ENCODE measurements around the gene GNG12.
"Not testable (repeated sequence)": the region's sequence is repeated elsewhere in the genome, so short reads cannot be mapped to it uniquely, and the experiment has no call there.

The GNG12 gene

DNA sequence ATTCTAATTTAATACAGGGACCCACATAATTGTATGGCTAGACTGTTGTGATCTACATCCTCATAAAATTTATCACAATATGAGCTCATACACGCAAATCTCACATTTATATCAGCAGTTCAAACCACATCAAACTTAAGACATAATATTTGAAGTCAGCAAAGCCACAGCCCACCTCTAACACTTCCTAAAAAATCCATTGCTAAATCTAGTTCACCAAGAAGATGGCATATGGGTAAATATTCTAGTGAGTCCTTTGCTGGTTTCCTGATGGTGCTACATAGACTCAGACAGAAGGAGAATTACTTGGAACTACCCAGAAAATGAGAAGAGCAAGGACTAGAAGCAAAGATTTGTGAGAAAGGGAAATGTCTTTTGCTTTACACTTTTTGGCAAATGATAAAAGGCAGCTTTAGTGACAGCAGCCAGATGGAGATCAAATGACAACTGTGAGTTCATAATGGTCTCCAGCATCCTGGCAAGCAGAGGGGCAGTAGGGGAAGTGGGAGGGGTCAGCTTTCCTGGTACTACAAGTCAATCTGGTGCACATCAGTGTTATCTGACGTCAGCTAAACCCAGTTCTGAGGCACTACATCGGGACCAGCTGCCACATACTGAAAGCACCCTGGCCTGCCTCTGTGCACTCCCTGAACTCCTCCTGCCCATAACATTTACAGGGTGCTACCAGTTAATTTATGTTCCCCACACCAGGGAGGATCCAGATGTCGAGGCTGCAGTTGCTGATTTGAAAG, 158.8 kb downstream of the GNG12 start:
- no peak for DNase-seq

DNA sequence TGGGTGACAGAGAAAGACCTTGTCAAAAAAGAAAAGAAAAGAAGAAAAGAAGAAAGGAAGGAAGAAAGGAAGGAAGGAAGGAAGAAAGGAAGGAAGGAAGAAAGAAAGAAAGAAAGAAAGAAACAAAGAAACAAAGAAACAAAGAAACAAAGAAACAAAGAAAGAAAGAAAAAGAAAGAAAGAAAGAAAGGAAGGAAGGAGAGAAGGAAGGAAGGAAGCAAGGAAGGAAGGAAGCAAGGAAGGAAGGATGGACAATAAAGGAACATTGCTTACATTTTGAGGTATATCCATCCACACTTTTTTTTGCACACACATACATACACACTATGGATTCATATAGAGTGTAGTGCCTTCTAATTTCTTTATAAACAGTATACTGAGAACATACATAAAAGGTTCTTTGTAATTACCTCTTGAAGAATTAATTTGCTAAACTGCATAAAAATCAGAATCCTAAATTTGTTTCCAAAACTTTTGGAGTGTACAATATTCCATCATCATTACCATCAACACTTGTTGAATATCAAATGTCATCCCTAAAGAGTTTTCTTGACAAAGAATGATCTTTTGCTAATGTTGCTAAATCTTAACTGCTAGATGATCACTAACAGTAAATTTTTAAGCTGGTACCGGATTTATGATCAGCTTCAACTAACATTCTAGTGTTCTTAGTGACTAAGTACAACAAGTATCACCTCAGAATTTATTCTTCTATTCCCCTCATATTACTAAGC, 159.6 kb downstream of the GNG12 start:
- DNase-seq, result no peak

- no peak for DNase-seq
These were observed 160.9 kb downstream of the GNG12 start for GRCh38 chr1:67672260-67672803.

DNA sequence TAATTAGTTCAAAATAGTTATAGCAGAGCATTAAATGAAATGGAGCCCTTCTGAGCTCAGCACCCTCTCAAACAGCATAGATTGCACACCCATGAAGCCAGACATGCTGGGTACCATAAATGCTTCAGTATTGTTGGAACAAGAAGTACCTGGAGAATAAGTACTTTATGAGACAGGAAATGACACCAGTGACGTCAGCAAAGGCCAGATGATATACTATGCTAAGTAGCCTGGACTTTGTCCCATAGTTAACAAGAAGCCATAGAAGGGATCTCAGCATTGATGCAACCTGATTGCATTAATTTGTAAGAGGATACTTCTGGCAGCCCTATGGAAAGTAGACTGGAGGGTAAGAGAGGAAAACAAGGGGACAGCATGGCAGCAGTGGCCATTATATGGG, 164.6 kb downstream of the GNG12 start:
- DNase-seq, result no peak

DNA sequence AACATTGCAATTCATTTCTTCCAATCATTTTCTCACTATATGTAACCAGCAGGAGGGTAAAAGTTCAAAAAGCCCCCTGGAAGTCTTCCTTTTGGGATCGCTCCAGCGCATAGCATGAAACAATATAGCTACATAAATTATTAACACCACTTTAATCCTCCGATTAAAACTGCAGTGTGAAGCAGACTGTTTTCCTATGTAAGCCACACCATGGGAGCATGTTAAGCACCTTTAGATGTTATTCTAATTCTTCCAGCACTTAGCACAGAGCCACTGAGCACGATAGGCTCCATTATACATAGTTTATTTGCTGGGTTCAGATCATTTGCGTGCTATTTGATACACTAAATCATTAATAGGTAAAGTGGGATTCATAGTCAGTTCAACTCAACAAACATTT, 166.6 kb downstream of the GNG12 start:
- no peak for DNase-seq

DNA sequence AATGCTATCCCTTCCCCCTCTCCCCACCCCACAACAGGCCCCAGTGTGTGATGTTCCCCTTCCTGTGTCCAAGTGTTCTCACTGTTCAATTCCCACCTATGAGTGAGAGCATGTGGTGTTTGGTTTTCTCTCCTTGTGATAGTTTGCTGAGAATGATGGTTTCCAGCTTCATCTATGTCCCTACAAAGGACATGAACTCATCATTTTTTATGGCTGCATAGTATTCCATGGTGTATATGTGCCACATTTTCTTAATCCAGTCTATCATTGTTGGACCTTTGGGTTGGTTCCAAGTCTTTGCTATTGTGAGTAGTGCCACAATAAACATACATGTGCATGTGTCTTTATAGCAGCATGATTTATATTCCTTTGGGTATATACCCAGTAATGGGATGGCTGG, 168.0 kb downstream of the GNG12 start:
- not testable (repeated sequence) for DNase-seq

DNA sequence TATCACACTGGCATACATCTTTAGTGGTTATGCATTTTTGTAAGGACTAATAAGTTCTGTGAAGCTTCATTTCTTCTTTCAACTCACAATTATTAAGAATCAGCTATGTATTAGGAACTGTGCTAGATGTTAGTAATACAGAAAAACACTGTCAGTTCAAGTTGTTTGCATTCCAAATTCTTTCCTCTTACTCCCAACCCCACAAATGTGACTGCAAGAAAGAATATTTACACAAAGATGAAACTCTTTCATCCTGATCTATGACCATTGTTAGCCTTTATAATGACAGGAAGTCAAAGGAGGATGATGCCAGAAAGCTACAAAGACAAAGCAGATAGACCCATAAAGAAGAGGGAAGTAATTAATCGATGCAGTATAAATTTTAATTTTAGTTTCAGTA, 169.2 kb downstream of the GNG12 start:
- DNase-seq, result no peak

DNA sequence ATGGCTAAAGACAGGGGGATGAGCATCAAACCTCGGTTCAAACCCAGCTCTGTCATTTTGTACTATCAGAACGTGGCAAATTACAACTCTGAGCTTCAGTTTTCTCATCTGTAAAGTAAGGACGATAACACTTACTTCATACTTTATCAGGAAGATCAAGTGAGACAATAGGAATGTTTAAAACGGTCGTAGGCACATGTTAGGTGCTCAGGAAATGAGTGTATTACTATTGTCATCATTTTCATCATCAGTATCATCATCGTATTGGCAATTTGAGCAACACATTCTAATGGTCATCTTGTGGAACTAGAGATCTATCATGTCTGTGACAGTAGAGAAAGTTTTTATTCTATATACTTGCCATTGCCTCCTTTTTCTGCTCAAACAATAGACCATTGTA, 170.4 kb downstream of the GNG12 start:
- no peak for DNase-seq

DNA sequence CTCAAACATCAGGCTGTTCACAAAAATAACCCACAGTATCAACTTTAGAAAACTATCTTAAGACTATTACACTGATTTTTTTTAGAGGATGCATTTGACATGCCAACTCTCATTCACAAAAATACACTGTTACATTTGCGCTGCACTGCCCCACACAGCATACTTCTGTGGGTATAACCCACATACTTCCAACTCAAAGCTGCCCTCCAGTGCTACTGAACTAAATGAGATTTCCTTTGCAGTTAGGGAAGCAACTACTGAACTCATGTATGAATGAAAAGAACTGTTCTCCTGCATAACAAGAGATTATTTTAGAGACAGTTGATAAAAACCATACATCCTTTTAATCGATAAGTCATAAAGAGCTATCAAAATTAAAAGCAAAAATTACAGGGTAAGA, 174.0 kb downstream of the GNG12 start:
- no peak for DNase-seq

DNA sequence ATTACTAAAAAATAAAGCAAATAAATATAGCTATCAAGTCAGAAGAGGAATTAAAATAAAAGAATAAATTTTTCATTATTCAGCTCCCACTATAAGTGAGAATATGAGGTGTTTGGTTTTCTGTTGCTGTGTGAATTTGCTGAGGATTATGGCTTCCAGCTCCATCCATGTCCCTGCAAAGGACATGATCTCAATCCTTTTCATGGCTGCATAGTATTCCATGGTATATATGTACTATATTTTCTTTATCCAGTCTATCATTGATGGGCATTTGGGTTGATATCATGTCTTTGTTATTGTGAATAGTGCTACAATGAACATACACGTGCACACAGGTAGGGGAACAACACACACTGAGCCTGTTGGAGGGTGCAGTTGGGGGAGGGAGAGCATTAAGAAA, 176.1 kb downstream of the GNG12 start:
- not testable (repeated sequence) for DNase-seq

DNA sequence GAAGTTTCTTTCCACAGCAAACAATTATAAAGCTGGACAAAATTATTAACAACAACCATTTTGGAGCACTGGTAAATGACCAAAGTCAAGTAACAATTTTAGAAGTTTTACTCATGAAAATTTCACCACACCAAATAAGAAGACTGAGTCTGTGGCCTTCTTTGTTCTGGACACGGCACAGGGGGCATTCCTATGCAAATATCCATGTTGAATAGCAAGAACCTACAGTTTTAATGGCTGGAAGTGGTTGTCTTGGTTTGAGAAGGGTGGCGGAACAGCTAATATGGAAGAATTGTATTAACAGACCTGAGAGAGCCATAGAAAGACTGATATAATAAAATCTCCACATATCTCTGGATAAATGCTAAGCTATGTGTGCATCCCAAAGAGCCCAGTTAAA, 177.7 kb downstream of the GNG12 start:
- no peak for DNase-seq

DNA sequence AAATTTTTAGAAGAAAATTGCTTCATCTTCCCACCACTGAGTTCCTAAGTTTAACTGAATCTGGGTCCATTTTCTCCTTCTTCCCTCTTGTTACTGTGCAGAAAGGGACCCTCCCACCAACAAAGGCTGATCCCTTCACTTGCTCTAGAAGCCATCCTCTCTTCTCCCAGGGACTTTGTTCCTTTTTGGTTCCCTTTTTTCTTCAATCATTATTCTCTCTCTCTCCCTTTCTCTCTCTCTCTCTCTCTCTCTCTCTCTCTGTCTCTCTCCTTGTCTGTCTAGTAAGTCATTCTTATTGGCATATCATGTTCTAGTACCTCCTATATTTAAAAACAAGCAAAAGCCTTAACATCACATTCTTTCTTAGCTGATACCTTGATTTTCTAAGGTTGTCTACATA, 180.0 kb downstream of the GNG12 start:
- no peak for DNase-seq

- DNase-seq, result no peak
These were observed 180.5 kb downstream of the GNG12 start for GRCh38 chr1:67652800-67653199.
